Measurements from ENCODE around the gene ANKS1A. TPM values are rescaled to one million over a fixed set of nuclear protein-coding genes. Genes with fewer than 3 reads are reported as not detected.

ANKS1A gene
- polyA plus RNA-seq, 3 donors = 1.7 to 8.0 (median 3.1) TPM

DNA sequence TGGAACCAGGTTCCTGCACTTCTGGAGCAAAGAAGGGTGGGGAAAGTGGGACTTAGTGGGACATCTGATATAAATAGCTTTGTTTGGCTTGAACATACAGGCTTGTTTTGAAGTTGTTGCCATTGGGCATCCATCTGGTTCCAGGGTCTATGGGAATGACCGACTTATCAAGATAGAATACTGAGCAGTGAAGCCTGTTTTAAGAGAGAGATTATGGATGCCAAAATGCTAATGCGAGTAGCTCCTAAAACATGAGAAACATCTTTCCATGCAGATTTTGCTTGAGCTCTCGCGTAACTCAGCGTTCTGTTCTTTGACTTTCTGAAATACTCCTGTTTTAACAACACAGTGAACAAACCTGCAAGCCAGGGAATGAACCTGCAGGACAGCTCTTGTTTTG lies 98.5 kb downstream of the ANKS1A start:
- H3K27ac ChIP-seq (ENCODE audit: low read depth in 1 of 2, low read length in 2 of 2) = no peak overlapping the region
- no peak for TF ChIP-seq CTCF (IDR thresholded peaks at IDR 0.05)
- no peaks in the 10 kb centered on the region for H3K79me2 ChIP-seq (ENCODE audit: insufficient read depth, low read length)
- Mint-ChIP-seq H3K27me3 (ENCODE audit: low read depth in 3 of 3) (peaks cover 0 to 2% (median 0%) of the 10 kb centered on the region in 3 donors), H3K27ac (peak overlapping the region in 3 of 7 donors; percentile 16 to 63 (median 23)), H3K4me1 (no peaks in the 10 kb centered on the region), H3K36me3 (peaks cover 79 to 90% of the 10 kb centered on the region in 2 donors), H3K9me3 (no peaks in the 10 kb centered on the region), H3K4me3 (no peak overlapping the region)
- H2AFZ ChIP-seq (ENCODE audit: insufficient read depth, low read depth, low read length, poor library complexity, severe bottlenecking) = no peak overlapping the region
- no peak overlapping the region for H3K4me3 ChIP-seq (replicated peaks in 1 of 3; ENCODE audit: low read depth in 2 of 3, low read length in 3 of 3)
- H3K4me2 ChIP-seq (replicated peaks; ENCODE audit: extremely low read depth, low read length, poor library complexity, severe bottlenecking) = no peak overlapping the region
- intact Hi-C loops (cut with micrococcal nuclease) = loop anchor here (2.0 to 10.0 kb wide), 5 partner anchors 151 to 257 kb away; partner anchors contain the start of gene TCP11 (in 1 of the 2)
- H3K9me3 ChIP-seq (replicated peaks in 1 of 2; ENCODE audit: control insufficient read depth in 1 of 2, insufficient read depth in 1 of 2, low read length in 2 of 2) = no peaks in the 10 kb centered on the region
- no peak overlapping the region for H3K9ac ChIP-seq (ENCODE audit: insufficient read depth, low read length, poor library complexity, severe bottlenecking)
- no peak for DNase-seq
- no peaks in the 10 kb centered on the region for H3K4me1 ChIP-seq (ENCODE audit: control insufficient read depth in 1 of 2, insufficient read depth in 2 of 2, low read length in 2 of 2)
- no peaks in the 10 kb centered on the region for H4K20me1 ChIP-seq (ENCODE audit: insufficient read depth, low read length)
- H3K36me3 ChIP-seq (replicated peaks in 1 of 2; ENCODE audit: control insufficient read depth in 1 of 2, insufficient read depth in 2 of 2, low read length in 2 of 2) = peaks cover 82 to 97% of the 10 kb centered on the region in 2 donors
- no peaks in the 10 kb centered on the region for H3K27me3 ChIP-seq (ENCODE audit: control insufficient read depth in 2 of 2, insufficient read depth in 2 of 2, low read length in 2 of 2)
- 98% methylated on average over 5 of the region's 5 CpGs for WGBS (ENCODE audit: insufficient coverage)

GRCh38 chr6:34990971-34991560 lies 102.0 kb downstream of the ANKS1A start:
- no peak overlapping the region for H3K4me2 ChIP-seq (replicated peaks; ENCODE audit: extremely low read depth, low read length, poor library complexity, severe bottlenecking)
- H3K4me3 ChIP-seq (replicated peaks in 1 of 3; ENCODE audit: low read depth in 2 of 3, low read length in 3 of 3) = no peak overlapping the region
- Mint-ChIP-seq H3K4me1 (no peaks in the 10 kb centered on the region), H3K36me3 (peaks cover 78 to 87% of the 10 kb centered on the region in 2 donors), H3K4me3 (no peak overlapping the region), H3K27me3 (ENCODE audit: low read depth in 3 of 3) (no peaks in the 10 kb centered on the region), H3K9me3 (no peaks in the 10 kb centered on the region), H3K27ac (peak overlapping the region in 1 of 7 donors; percentile 53)
- no peak for DNase-seq
- H3K9me3 ChIP-seq (replicated peaks in 1 of 2; ENCODE audit: control insufficient read depth in 1 of 2, insufficient read depth in 1 of 2, low read length in 2 of 2) = no peaks in the 10 kb centered on the region
- no peaks in the 10 kb centered on the region for H4K20me1 ChIP-seq (ENCODE audit: insufficient read depth, low read length)
- H3K79me2 ChIP-seq (ENCODE audit: insufficient read depth, low read length) = no peaks in the 10 kb centered on the region
- WGBS (ENCODE audit: insufficient coverage) = 100% methylated on average over 1 of the region's 2 CpGs
- no peak overlapping the region for H2AFZ ChIP-seq (ENCODE audit: insufficient read depth, low read depth, low read length, poor library complexity, severe bottlenecking)
- no peak overlapping the region for H3K27ac ChIP-seq (ENCODE audit: low read depth in 1 of 2, low read length in 2 of 2)
- H3K9ac ChIP-seq (ENCODE audit: insufficient read depth, low read length, poor library complexity, severe bottlenecking) = no peak overlapping the region
- no peaks in the 10 kb centered on the region for H3K4me1 ChIP-seq (ENCODE audit: control insufficient read depth in 1 of 2, insufficient read depth in 2 of 2, low read length in 2 of 2)
- no peak for TF ChIP-seq CTCF (IDR thresholded peaks at IDR 0.05)
- no peaks in the 10 kb centered on the region for H3K27me3 ChIP-seq (ENCODE audit: control insufficient read depth in 2 of 2, insufficient read depth in 2 of 2, low read length in 2 of 2)
- peaks cover 86 to 97% of the 10 kb centered on the region in 2 donors for H3K36me3 ChIP-seq (replicated peaks in 1 of 2; ENCODE audit: control insufficient read depth in 1 of 2, insufficient read depth in 2 of 2, low read length in 2 of 2)
- intact Hi-C loops (cut with micrococcal nuclease) = no loop called here

Data from CD14-positive monocyte (primary cell).